ENCODE data around the gene FHIP2A. TPM values are rescaled to one million over a fixed set of nuclear protein-coding genes. Genes with fewer than 3 reads are reported as not detected.
"Not testable (repeated sequence)": the region's sequence is repeated elsewhere in the genome, so short reads cannot be mapped to it uniquely, and the experiment has no call there.

The FHIP2A gene, protein sequence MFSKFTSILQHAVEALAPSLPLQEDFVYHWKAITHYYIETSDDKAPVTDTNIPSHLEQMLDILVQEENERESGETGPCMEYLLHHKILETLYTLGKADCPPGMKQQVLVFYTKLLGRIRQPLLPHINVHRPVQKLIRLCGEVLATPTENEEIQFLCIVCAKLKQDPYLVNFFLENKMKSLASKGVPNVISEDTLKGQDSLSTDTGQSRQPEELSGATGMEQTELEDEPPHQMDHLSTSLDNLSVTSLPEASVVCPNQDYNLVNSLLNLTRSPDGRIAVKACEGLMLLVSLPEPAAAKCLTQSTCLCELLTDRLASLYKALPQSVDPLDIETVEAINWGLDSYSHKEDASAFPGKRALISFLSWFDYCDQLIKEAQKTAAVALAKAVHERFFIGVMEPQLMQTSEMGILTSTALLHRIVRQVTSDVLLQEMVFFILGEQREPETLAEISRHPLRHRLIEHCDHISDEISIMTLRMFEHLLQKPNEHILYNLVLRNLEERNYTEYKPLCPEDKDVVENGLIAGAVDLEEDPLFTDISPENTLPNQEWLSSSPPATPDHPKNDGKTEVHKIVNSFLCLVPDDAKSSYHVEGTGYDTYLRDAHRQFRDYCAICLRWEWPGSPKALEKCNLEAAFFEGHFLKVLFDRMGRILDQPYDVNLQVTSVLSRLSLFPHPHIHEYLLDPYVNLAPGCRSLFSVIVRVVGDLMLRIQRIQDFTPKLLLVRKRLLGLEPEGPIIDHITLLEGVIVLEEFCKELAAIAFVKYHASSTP
- 10 to 100 TPM; 13.6 to 26.8 (median 14.8) TPM for total RNA-seq

- DNase-seq (peak; percentile 78), ATAC-seq (peak; percentile 90 to 93)
- Mint-ChIP-seq H3K27me3 (ENCODE audit: low read depth) (no peaks in the 10 kb centered on the region), H3K9me3 (no peaks in the 10 kb centered on the region), H3K4me3 (peak within 1 kb of the TSS; percentile 92), H3K4me1 (ENCODE audit: low read depth) (peaks cover 34% of the 10 kb centered on the region), H3K36me3 (ENCODE audit: insufficient read depth) (peaks cover 1% of the 10 kb centered on the region)
Observed at GRCh38 chr10:114821293-114821914, at the start of gene FHIP2A. Gene FHIP2A, plus strand, starts transcription at chr10:114821780. Its CDS starts 299 bp downstream, at chr10:114822079.

DNA sequence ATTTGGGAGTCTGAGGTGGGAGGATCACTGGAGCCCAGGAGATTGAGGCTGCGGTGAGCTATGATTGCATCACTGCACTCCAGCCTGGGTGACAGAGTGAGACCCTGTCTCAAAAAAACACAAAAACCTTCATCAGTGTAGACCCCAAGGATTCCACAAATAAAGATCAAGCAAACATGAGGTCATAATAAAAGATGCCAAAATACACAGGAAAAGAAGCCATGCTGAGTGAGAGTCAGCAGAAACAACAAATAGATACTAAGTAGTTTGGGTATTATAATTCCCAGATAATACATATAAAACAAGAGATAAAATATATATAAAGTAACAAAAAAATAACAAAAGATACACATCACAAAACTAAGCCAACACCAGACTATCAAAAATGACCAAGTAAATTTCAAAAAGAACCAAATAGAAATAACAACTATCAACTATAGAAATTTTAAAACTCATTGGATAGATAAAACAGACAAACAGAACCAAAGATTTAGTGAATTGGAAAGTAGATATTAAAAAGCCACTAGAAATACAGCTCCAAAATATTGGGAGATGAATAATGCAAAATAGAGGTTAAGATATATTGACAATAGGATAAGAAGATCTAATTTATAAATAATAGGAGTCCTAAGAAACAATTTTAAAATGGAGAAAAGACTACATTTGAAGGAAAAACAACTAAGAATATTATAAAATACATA lies 48.9 kb upstream of the FHIP2A start:
- Mint-ChIP-seq H3K4me3 (no peak overlapping the region), H3K9me3 (no peaks in the 10 kb centered on the region), H3K27me3 (ENCODE audit: low read depth) (peaks cover 10% of the 10 kb centered on the region), H3K36me3 (ENCODE audit: insufficient read depth) (no peaks in the 10 kb centered on the region), H3K4me1 (ENCODE audit: low read depth) (peaks cover 2% of the 10 kb centered on the region)
- no peak for ATAC-seq
- DNase-seq, result no peak

GRCh38 chr10:114773197-114773532 lies 48.4 kb upstream of the FHIP2A start:
- DNase-seq (no peak), ATAC-seq (no peak)
- Mint-ChIP-seq H3K9me3 (no peaks in the 10 kb centered on the region), H3K4me3 (no peak overlapping the region), H3K36me3 (ENCODE audit: insufficient read depth) (no peaks in the 10 kb centered on the region), H3K27me3 (ENCODE audit: low read depth) (peaks cover 10% of the 10 kb centered on the region), H3K4me1 (ENCODE audit: low read depth) (peaks cover 2% of the 10 kb centered on the region)

DNA sequence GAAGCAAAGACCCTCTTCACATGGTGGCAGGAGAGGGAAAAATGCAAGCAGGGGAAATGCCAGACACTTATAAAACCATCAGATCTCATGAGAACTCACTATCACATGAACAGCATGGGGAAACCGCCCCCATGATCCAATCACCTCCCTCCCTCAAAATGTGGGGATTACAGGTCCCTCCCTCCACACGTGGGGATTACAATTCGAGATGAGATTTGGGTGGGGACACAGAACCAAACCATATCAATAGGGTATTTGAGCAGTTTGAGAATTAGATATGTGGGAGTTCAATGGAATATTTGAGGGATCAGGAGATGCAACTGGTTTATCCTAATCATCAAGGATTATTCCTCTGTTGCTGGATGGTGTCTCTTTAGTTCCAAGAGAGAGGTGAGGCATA lies 46.5 kb upstream of the FHIP2A start:
- not testable (repeated sequence) for ATAC-seq; H3K4me1 Mint-ChIP-seq (ENCODE audit: low read depth); H3K27me3 Mint-ChIP-seq (ENCODE audit: low read depth); DNase-seq; H3K4me3 Mint-ChIP-seq; H3K9me3 Mint-ChIP-seq; H3K36me3 Mint-ChIP-seq (ENCODE audit: insufficient read depth)

GRCh38 chr10:114777415-114777814 lies 44.2 kb upstream of the FHIP2A start:
- DNase-seq (no peak), ATAC-seq (no peak)
- H3K36me3 Mint-ChIP-seq (ENCODE audit: insufficient read depth), result no peaks in the 10 kb centered on the region
- H3K4me3 Mint-ChIP-seq, result no peak overlapping the region
- no peaks in the 10 kb centered on the region for H3K4me1 Mint-ChIP-seq (ENCODE audit: low read depth)
- no peaks in the 10 kb centered on the region for H3K27me3 Mint-ChIP-seq (ENCODE audit: low read depth)
- H3K9me3 Mint-ChIP-seq, result no peaks in the 10 kb centered on the region

DNA sequence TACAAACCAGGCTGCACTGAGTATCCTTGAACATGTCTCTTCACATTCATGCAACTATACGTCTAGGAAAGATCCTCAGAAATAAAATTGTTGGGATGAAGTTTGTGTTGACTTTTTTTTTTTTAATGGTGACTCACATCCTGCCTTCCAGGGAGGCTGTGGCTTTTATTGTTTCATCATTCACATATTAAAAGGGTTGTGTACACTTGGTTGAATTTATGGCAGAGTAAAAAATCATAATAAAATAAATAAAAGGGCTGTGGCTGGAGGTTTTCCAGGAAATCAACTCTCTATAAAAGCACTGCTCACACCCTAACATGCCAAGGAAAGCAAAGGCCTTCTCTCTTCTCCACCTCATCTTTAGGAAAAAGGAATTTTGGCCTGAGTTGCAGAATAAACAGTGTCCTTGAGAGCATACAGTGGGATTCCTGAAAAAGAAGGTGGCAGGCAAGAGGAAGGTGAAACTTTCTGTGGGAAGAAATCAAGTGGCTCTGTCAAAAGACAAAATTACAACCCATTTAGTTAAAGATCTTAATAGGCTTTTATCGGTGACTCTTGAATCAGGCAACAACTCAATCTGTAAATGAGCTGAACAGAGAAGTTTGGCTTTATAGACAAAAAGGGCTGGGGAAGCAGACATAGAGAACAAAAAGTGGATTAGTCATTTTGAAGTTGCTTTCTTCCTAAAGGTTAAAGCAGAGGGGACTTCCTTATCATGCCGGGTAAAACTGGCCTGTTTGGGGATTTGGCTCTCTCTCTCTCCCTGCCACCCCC lies 41.6 kb upstream of the FHIP2A start:
- Mint-ChIP-seq H3K4me1 (ENCODE audit: low read depth) (no peaks in the 10 kb centered on the region), H3K27me3 (ENCODE audit: low read depth) (peaks cover 5% of the 10 kb centered on the region), H3K36me3 (ENCODE audit: insufficient read depth) (no peaks in the 10 kb centered on the region), H3K4me3 (no peak overlapping the region), H3K9me3 (no peaks in the 10 kb centered on the region)
- no peak for ATAC-seq
- no peak for DNase-seq

GRCh38 chr10:114780577-114781184 lies 40.9 kb upstream of the FHIP2A start:
- Mint-ChIP-seq H3K36me3 (ENCODE audit: insufficient read depth) (no peaks in the 10 kb centered on the region), H3K9me3 (no peaks in the 10 kb centered on the region), H3K4me3 (no peak overlapping the region), H3K4me1 (ENCODE audit: low read depth) (no peaks in the 10 kb centered on the region), H3K27me3 (ENCODE audit: low read depth) (peaks cover 5% of the 10 kb centered on the region)
- DNase-seq (no peak), ATAC-seq (no peak)

DNA sequence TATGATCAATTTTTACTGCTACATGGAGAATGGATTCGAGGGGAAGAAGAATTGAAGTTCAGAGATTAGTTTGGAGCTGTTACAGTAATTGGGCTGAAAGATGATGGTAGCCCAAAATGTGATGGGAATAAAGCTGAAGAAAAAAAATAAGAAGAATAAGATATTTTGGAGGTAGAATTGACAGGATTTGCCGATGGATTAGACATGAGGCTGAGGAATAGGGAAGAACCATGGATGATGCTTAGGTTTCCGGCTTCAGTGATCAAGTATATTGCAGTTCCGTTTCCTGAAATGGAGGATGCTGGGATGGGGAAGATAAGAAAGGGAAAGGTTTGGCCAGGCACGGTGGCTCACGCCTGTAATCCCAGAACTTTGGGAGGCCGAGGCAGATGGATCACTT lies 38.9 kb upstream of the FHIP2A start:
- ATAC-seq, result no peak
- H3K9me3 Mint-ChIP-seq, result no peaks in the 10 kb centered on the region
- H3K27me3 Mint-ChIP-seq (ENCODE audit: low read depth), result peaks cover 5% of the 10 kb centered on the region
- H3K36me3 Mint-ChIP-seq (ENCODE audit: insufficient read depth), result no peaks in the 10 kb centered on the region
- no peak for DNase-seq
- no peaks in the 10 kb centered on the region for H3K4me1 Mint-ChIP-seq (ENCODE audit: low read depth)
- H3K4me3 Mint-ChIP-seq, result no peak overlapping the region

DNA sequence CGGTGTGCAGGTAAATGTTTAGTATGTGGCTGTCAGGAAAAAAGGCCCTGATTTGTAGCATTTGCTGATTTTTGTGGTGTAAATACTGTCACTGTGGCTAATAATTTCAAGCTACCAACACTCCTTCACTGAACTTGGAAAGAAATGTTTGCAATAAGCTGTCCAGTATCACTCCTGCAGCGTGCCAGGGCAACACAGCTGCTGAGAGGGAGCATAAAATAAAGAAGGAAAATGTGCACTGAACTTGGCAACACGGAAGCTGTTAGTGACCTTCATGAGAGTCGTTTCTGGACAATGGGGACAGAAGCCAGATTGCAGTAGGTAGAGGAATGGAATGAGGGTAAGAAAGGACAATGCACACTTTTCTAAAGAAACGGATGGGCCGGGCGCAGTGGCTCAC lies 37.9 kb upstream of the FHIP2A start:
- H3K4me3 Mint-ChIP-seq, result no peak overlapping the region
- DNase-seq, result no peak
- no peaks in the 10 kb centered on the region for H3K4me1 Mint-ChIP-seq (ENCODE audit: low read depth)
- H3K27me3 Mint-ChIP-seq (ENCODE audit: low read depth), result peaks cover 5% of the 10 kb centered on the region
- no peaks in the 10 kb centered on the region for H3K9me3 Mint-ChIP-seq
- ATAC-seq, result no peak
- no peaks in the 10 kb centered on the region for H3K36me3 Mint-ChIP-seq (ENCODE audit: insufficient read depth)

GRCh38 chr10:114786492-114786891 lies 35.1 kb upstream of the FHIP2A start:
- H3K4me1 Mint-ChIP-seq (ENCODE audit: low read depth); H3K4me3 Mint-ChIP-seq; H3K36me3 Mint-ChIP-seq (ENCODE audit: insufficient read depth); H3K9me3 Mint-ChIP-seq; H3K27me3 Mint-ChIP-seq (ENCODE audit: low read depth); DNase-seq: not testable (repeated sequence)
- ATAC-seq, result peak in 1 of 2 donors; percentile 58

DNA sequence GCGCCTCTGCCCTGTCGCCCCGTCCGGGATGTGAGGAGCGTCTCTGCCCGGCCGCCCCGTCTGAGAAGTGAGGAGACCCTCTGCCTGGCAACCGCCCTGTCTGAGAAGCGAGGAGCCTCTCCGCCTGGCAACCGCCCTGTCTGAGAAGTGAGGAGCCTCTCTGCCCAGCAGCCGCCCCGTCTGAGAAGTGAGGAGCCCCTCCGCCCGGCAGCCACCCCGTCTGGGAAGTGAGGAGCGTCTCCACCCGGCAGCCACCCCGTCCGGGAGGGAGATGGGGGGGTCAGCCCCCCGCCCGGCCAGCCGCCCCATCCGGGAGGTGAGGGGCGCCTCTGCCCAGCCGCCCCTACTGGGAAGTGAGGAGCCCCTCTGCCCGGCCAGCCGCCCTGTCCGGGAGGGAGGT lies 34.4 kb upstream of the FHIP2A start:
- H3K36me3 Mint-ChIP-seq (ENCODE audit: insufficient read depth); H3K4me3 Mint-ChIP-seq; ATAC-seq; H3K27me3 Mint-ChIP-seq (ENCODE audit: low read depth); DNase-seq; H3K9me3 Mint-ChIP-seq; H3K4me1 Mint-ChIP-seq (ENCODE audit: low read depth): not testable (repeated sequence)

- Mint-ChIP-seq H3K27me3 (ENCODE audit: low read depth) (no peaks in the 10 kb centered on the region), H3K4me3 (no peak overlapping the region)
- ATAC-seq, result no peak
Observed at GRCh38 chr10:114791768-114792167, 29.8 kb upstream of the FHIP2A start.

DNA sequence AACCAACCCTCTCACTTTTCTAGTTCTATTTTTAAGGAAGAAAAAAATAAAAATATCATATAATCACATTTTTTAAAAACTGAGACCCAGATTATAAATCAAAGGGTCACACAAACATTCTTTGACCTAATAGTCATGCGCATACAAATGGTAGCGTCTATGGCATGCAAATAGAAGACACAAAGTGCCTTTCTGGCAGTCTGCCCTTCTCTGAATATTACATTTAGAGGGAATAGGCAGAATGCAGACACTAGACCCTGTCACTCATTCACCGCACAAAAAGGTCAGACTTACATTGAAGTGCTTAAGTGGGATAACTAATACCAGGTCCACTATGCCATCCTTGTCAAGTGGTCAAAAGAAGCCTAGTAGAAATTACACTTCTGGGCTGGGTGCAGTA lies 26.5 kb upstream of the FHIP2A start:
- Mint-ChIP-seq H3K9me3 (no peaks in the 10 kb centered on the region), H3K27me3 (ENCODE audit: low read depth) (no peaks in the 10 kb centered on the region), H3K4me1 (ENCODE audit: low read depth) (no peaks in the 10 kb centered on the region), H3K4me3 (no peak overlapping the region), H3K36me3 (ENCODE audit: insufficient read depth) (peaks cover 3% of the 10 kb centered on the region)
- ATAC-seq, result no peak
- DNase-seq, result no peak

More at GRCh38 chr10:114791768-114792167, 29.8 kb upstream of the FHIP2A start:
- Mint-ChIP-seq H3K9me3 (no peaks in the 10 kb centered on the region), H3K4me1 (ENCODE audit: low read depth) (no peaks in the 10 kb centered on the region), H3K36me3 (ENCODE audit: insufficient read depth) (peaks cover 3% of the 10 kb centered on the region)
- no peak for DNase-seq
